H9 (cell line): Measurements from ENCODE around the gene CMYA5. TPM values are rescaled to one million over a fixed set of nuclear protein-coding genes. Genes with fewer than 3 reads are reported as not detected.

Experiments used
- DNase-seq: peaks from one replicate; pipeline ENCODE4 v3.0.0-alpha.2; 2017
- H2AFZ ChIP-seq: one replicate; pipeline ENCODE4 v1.6.1; 2013; ENCODE audit warnings: mild to moderate bottlenecking, low read length, control low read depth, moderate library complexity
- H2AK5ac ChIP-seq: 2 replicates; pipeline ENCODE4 v1.6.1; 2013; ENCODE audit warnings: low read length, control low read depth, mixed read lengths; ENCODE audit not compliant: insufficient read length
- H2BK120ac ChIP-seq: one replicate; pipeline ENCODE4 v1.6.1; 2013; ENCODE audit warnings: low read depth, mild to moderate bottlenecking, low read length, control low read depth, inconsistent platforms; ENCODE audit not compliant: poor library complexity, severe bottlenecking
- H2BK12ac ChIP-seq: 2 replicates; pipeline ENCODE4 v1.6.1; 2013; ENCODE audit warnings: low read length, control low read depth, mixed read lengths, low read depth; ENCODE audit not compliant: insufficient read length
- H2BK15ac ChIP-seq: 2 replicates; pipeline ENCODE4 v1.6.1; 2013; ENCODE audit warnings: low read depth, low read length, control low read depth
- H2BK20ac ChIP-seq: one replicate; pipeline ENCODE4 v1.6.1; 2013; ENCODE audit warnings: low read depth, mild to moderate bottlenecking, low read length, control low read depth, inconsistent platforms; ENCODE audit not compliant: poor library complexity, severe bottlenecking
- H2BK5ac ChIP-seq: 2 replicates; pipeline ENCODE4 v1.6.1; 2013; ENCODE audit warnings: low read length, control low read depth, mixed read lengths; ENCODE audit not compliant: insufficient read length
- H3K14ac ChIP-seq: 2 replicates; pipeline ENCODE4 v1.6.1; 2013; ENCODE audit warnings: low read length, control low read depth; ENCODE audit not compliant: insufficient read depth
- H3K18ac ChIP-seq: 2 replicates; pipeline ENCODE4 v1.6.1; 2013; ENCODE audit warnings: low read depth, mild to moderate bottlenecking, mixed read lengths, low read length, control low read depth; ENCODE audit not compliant: insufficient read length
- H3K23ac ChIP-seq: 2 replicates; pipeline ENCODE4 v1.6.1; 2013; ENCODE audit warnings: low read length, control low read depth, mixed read lengths, low read depth; ENCODE audit not compliant: insufficient read length
- H3K23me2 ChIP-seq: 2 replicates; pipeline ENCODE4 v1.6.1; 2013; ENCODE audit warnings: low read depth, mild to moderate bottlenecking, mixed read lengths, low read length, control low read depth; ENCODE audit not compliant: insufficient read length, poor library complexity, severe bottlenecking
- H3K27ac ChIP-seq: 2 replicates; pipeline ENCODE4 v1.5.1; 2013; ENCODE audit warnings: low read length, control low read depth, mixed read lengths, low read depth; ENCODE audit not compliant: insufficient read length
- H3K27me3 ChIP-seq: 2 replicates; pipeline ENCODE4 v1.6.1; 2013; ENCODE audit warnings: low read length, control low read depth, inconsistent platforms; ENCODE audit not compliant: insufficient read depth
- H3K4ac ChIP-seq: 2 replicates; pipeline ENCODE4 v1.6.1; 2013; ENCODE audit warnings: low read depth, mild to moderate bottlenecking, control low read depth, inconsistent platforms, low read length, moderate library complexity
- H3K4me1 ChIP-seq: 2 replicates; pipeline ENCODE4 v1.6.1; 2013; ENCODE audit warnings: low read length, control low read depth, inconsistent platforms; ENCODE audit not compliant: insufficient read depth
- H3K4me2 ChIP-seq: 2 replicates; pipeline ENCODE4 v1.6.1; 2013; ENCODE audit warnings: low read length, control low read depth, mixed read lengths; ENCODE audit not compliant: insufficient read length, insufficient read depth
- H3K56ac ChIP-seq: 2 replicates; pipeline ENCODE4 v1.6.1; 2013; ENCODE audit warnings: low read depth, mild to moderate bottlenecking, mixed read lengths, low read length, control low read depth; ENCODE audit not compliant: insufficient read length
- H3K79me1 ChIP-seq: 2 replicates; pipeline ENCODE4 v1.6.1; 2013; ENCODE audit warnings: low read depth, mild to moderate bottlenecking, moderate library complexity, low read length, control low read depth, inconsistent platforms; ENCODE audit not compliant: insufficient read depth, poor library complexity, severe bottlenecking
- H3K79me2 ChIP-seq: 2 replicates; pipeline ENCODE4 v1.6.1; 2013; ENCODE audit warnings: low read length, control low read depth, inconsistent platforms; ENCODE audit not compliant: insufficient read depth
- H3K9ac ChIP-seq: 2 replicates; pipeline ENCODE4 v1.6.1; 2013; ENCODE audit warnings: low read length, control low read depth, mixed read lengths; ENCODE audit not compliant: insufficient read length; ENCODE audit errors: extremely low read depth
- H3K9me3 ChIP-seq: one replicate; pipeline ENCODE4 v1.6.1; 2013; ENCODE audit warnings: low read depth, low read length, inconsistent platforms; ENCODE audit not compliant: control insufficient read depth
- H3T11ph ChIP-seq: one replicate; pipeline ENCODE4 v1.6.1; 2013; ENCODE audit warnings: mild to moderate bottlenecking, low read length, control low read depth, inconsistent platforms
- H4K20me1 ChIP-seq: one replicate; pipeline ENCODE4 v1.6.1; 2013; ENCODE audit not compliant: control insufficient read depth, insufficient read length, insufficient read depth
- H4K5ac ChIP-seq: 2 replicates; pipeline ENCODE4 v1.6.1; 2013; ENCODE audit warnings: low read depth, mild to moderate bottlenecking, mixed read lengths, low read length, control low read depth; ENCODE audit not compliant: insufficient read length
- H4K8ac ChIP-seq: replicated peaks from 2 replicates; pipeline ENCODE4 v1.6.1; 2013; ENCODE audit warnings: low read length, control low read depth, mixed read lengths, low read depth; ENCODE audit not compliant: insufficient read length
- H4K91ac ChIP-seq: 2 replicates; pipeline ENCODE4 v1.6.1; 2013; ENCODE audit warnings: low read depth, mild to moderate bottlenecking, moderate library complexity, mixed read lengths, low read length, control low read depth; ENCODE audit not compliant: insufficient read length
- H3K27ac Mint-ChIP-seq, 3 experiments: 2 replicates in 2 of 3; 3 replicates in 1 of 3; pipeline ENCODE4 v1.8.0; 2020 to 2021; ENCODE audit warnings: mixed read lengths in 3 of 3, mild to moderate bottlenecking in 1 of 3, moderate library complexity in 1 of 3
- H3K27me3 Mint-ChIP-seq: 2 replicates; pipeline ENCODE4 v1.8.0; 2021; ENCODE audit warnings: low read depth, mild to moderate bottlenecking, moderate library complexity, mixed read lengths
- H3K36me3 Mint-ChIP-seq, 3 experiments: 2 replicates in 2 of 3; 3 replicates in 1 of 3; pipeline ENCODE4 v1.8.0; 2020 to 2021; ENCODE audit warnings: low read depth in 3 of 3, mixed read lengths in 3 of 3; ENCODE audit not compliant: insufficient read depth in 1 of 3
- H3K4me1 Mint-ChIP-seq, 2 experiments: 2 replicates each; pipeline ENCODE4 v1.8.0; 2020; ENCODE audit warnings: mixed read lengths in 2 of 2
- H3K4me3 Mint-ChIP-seq, 2 experiments: 2 replicates in 1 of 2; 3 replicates in 1 of 2; pipeline ENCODE4 v1.8.0; 2020 to 2021; ENCODE audit warnings: mild to moderate bottlenecking in 2 of 2, mixed read lengths in 2 of 2, moderate library complexity in 1 of 2
- H3K9me3 Mint-ChIP-seq, 2 experiments: 2 replicates in 1 of 2; 3 replicates in 1 of 2; pipeline ENCODE4 v1.8.0; 2020; ENCODE audit warnings: mild to moderate bottlenecking in 2 of 2, mixed read lengths in 2 of 2, moderate library complexity in 1 of 2
- CTCF ChIP-seq: fragments of 200-600 bp; sonication (generic); conservative IDR thresholded peaks from 3 replicates; pipeline ENCODE4 v1.8.0; 2021; ENCODE audit warnings: antibody characterized with exemption, mild to moderate bottlenecking
- WGBS: extraction: QIAGEN DNeasy Blood & Tissue Kit; methylation state at CpG from one replicate; pipeline ENCODE4 v1.1.7; 2013; ENCODE audit warnings: missing lambda C conversion rate, low lambda C conversion rate, mixed read lengths; ENCODE audit not compliant: insufficient read length; ENCODE audit errors: extremely low coverage; 5-methylcytosine and 5-hydroxymethylcytosine counted together
- total RNA-seq: library from RNA; stranded (reverse); gene quantifications from 2 replicates; pipeline ENCODE4 v1.2.1, GENCODE V29; 2021

CMYA5 gene
- total RNA-seq, 1 experiment from 2014 or later: 1.8 TPM

GRCh38 chr5:79814699-79815098 is 125.1 kb downstream of the CMYA5 start:
- H2BK20ac ChIP-seq: no peak overlapping the region
- no peaks in the 10 kb centered on the region; the same call in 1 of the 2 replicates for H3K79me2 ChIP-seq
- H2BK15ac ChIP-seq: no peak overlapping the region
- no peak overlapping the region for H3K9ac ChIP-seq
- no peak overlapping the region for H3K56ac ChIP-seq
- no peaks in the 10 kb centered on the region for H3K27me3 ChIP-seq
- DNase-seq: no peak
- Mint-ChIP-seq H3K36me3 (peaks cover 0 to 5% (median 0%) of the 10 kb centered on the region in 3 experiments; a peak in 2 of 7 replicates), H3K4me1 (no peaks in the 10 kb centered on the region), H3K9me3 (peaks cover 6 to 8% of the 10 kb centered on the region in 2 experiments; a peak in 4 of 5 replicates), H3K27ac (no peak overlapping the region), H3K27me3 (peaks cover 2% of the 10 kb centered on the region), H3K4me3 (no peak overlapping the region)
- H3K23ac ChIP-seq: no peak overlapping the region
- TF ChIP-seq CTCF: no peak
- no peak overlapping the region for H3K14ac ChIP-seq
- no peak overlapping the region for H3K4ac ChIP-seq
- H3K18ac ChIP-seq: no peak overlapping the region
- no peak overlapping the region for H2BK5ac ChIP-seq
- H4K20me1 ChIP-seq: no peaks in the 10 kb centered on the region
- no CpG with 5 or more reads among the region's 2 CpGs for WGBS
- H3K4me2 ChIP-seq: no peak overlapping the region
- H3K79me1 ChIP-seq: no peaks in the 10 kb centered on the region
- H4K91ac ChIP-seq: no peak overlapping the region
- no peak overlapping the region for H2AFZ ChIP-seq
- no peak overlapping the region for H2AK5ac ChIP-seq
- no peak overlapping the region for H4K8ac ChIP-seq
- H3K4me1 ChIP-seq: no peaks in the 10 kb centered on the region
- H3K9me3 ChIP-seq: no peaks in the 10 kb centered on the region
- H3T11ph ChIP-seq: no peak overlapping the region
- no peaks in the 10 kb centered on the region for H3K23me2 ChIP-seq
- H2BK12ac ChIP-seq: no peak overlapping the region
- no peak overlapping the region for H2BK120ac ChIP-seq
- H4K5ac ChIP-seq: no peak overlapping the region
- no peak overlapping the region for H3K27ac ChIP-seq
